ENCODE data around the gene CMTM2.
"Not testable (repeated sequence)": the region's sequence is repeated elsewhere in the genome, so short reads cannot be mapped to it uniquely, and the experiment has no call there.

The CMTM2 gene

GRCh38 chr16:66587881-66588600 lies 8.8 kb downstream of the CMTM2 start:
- no peak for DNase-seq

GRCh38 chr16:66588981-66589713 lies 9.9 kb downstream of the CMTM2 start:
- no peak for DNase-seq

- no peak for DNase-seq
Observed at GRCh38 chr16:66590322-66590721, 11.1 kb downstream of the CMTM2 start.

GRCh38 chr16:66591018-66591417 lies 11.8 kb downstream of the CMTM2 start:
- no peak for DNase-seq

- DNase-seq, result no peak
Observed at GRCh38 chr16:66592241-66592640, 13.0 kb downstream of the CMTM2 start.

GRCh38 chr16:66592814-66593213 lies 13.6 kb downstream of the CMTM2 start:
- no peak for DNase-seq

- no peak for DNase-seq
Observed at GRCh38 chr16:66594739-66595138, 15.5 kb downstream of the CMTM2 start.

GRCh38 chr16:66596559-66596958 lies 17.3 kb downstream of the CMTM2 start:
- DNase-seq, result not testable (repeated sequence)

- no peak for DNase-seq
Observed at GRCh38 chr16:66596986-66597848, 18.0 kb downstream of the CMTM2 start.

- DNase-seq, result no peak
Observed at GRCh38 chr16:66598111-66598510, 18.8 kb downstream of the CMTM2 start.

- no peak for DNase-seq
Observed at GRCh38 chr16:66599726-66600125, 20.5 kb downstream of the CMTM2 start.

GRCh38 chr16:66600477-66600876 lies 21.2 kb downstream of the CMTM2 start:
- DNase-seq, result no peak

- no peak for DNase-seq
Observed at GRCh38 chr16:66601471-66601870, 22.2 kb downstream of the CMTM2 start.

- peak; percentile 21 for DNase-seq
Observed at GRCh38 chr16:66603537-66604375, 24.5 kb downstream of the CMTM2 start.

- no peak for DNase-seq
Observed at GRCh38 chr16:66604376-66605176, 25.3 kb downstream of the CMTM2 start, which contains the start of gene CMTM3. CMTM3 (plus strand) TSS chr16:66604704; CDS start chr16:66604806, 102 bp downstream.

GRCh38 chr16:66605177-66605978 lies 26.1 kb downstream of the CMTM2 start:
- DNase-seq, result no peak

GRCh38 chr16:66605979-66606751 lies 26.9 kb downstream of the CMTM2 start:
- DNase-seq, result no peak

GRCh38 chr16:66608241-66609138 lies 29.2 kb downstream of the CMTM2 start:
- peak; percentile 25 for DNase-seq

- no peak for DNase-seq
Observed at GRCh38 chr16:66609139-66609510, 29.9 kb downstream of the CMTM2 start.

Data from DMS79 (cell line).